ENCODE data around the gene PCED1A.

PCED1A gene

DNA sequence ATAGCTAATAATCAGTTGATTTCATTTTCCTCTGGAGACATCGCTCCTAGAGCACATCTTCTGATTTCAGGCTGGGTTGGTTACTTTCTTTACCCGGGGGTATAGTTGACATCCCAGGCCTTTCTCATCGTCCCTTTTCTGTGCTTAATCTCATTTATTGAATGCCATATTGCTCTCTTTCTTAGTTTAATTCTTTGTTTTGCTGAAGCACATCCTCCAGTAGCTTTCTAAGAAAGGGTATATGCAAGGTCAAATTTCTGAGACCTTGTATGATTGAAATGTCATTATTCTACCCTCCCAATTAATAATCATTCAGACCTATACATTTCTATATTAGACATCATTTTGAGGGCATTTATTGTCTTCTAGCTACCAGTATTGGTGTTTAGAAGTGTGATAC is 28.3 kb downstream of the PCED1A start:
- Mint-ChIP-seq H3K9me3 (peaks cover 35% of the 10 kb centered on the region), H3K27ac (no peak overlapping the region), H3K36me3 (ENCODE audit: low read depth) (peaks cover 14% of the 10 kb centered on the region), H3K27me3 (ENCODE audit: low read depth) (peaks cover 32% of the 10 kb centered on the region), H3K4me3 (no peak overlapping the region), H3K4me1 (peaks cover 31% of the 10 kb centered on the region)
- TF ChIP-seq CTCF (IDR thresholded peaks at IDR 0.05; ENCODE audit: unreplicated experiment in 3 of 3), result no peak

DNA sequence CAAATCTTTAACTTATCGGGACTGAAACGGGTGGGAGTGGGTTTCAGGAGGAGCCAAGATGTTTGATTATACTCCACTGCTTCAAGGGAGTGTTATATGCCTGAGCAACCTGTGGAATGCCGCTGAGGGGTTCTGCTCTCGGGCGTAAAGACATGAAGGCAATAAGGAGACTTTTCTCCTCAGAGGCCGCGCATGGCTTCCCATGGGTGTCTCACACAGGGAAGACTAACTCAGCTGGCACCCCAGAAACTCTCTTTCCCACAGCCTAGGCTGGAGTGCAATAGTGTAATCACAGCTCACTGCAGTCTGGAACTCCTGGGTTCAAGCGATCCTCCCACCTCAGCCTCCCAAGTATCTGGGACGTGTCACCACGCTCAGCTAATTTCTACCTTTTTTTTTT is 30.8 kb downstream of the PCED1A start:
- peaks cover 47% of the 10 kb centered on the region for H3K27me3 Mint-ChIP-seq (ENCODE audit: low read depth)
- no peak for TF ChIP-seq CTCF (IDR thresholded peaks at IDR 0.05; ENCODE audit: unreplicated experiment in 3 of 3)
- H3K4me1 Mint-ChIP-seq, result peaks cover 29% of the 10 kb centered on the region
- H3K4me3 Mint-ChIP-seq, result no peak overlapping the region
- H3K27ac Mint-ChIP-seq, result peak overlapping the region in 1 of 3 experiments; percentile 58
- peaks cover 35% of the 10 kb centered on the region for H3K9me3 Mint-ChIP-seq
- H3K36me3 Mint-ChIP-seq (ENCODE audit: low read depth), result peaks cover 14% of the 10 kb centered on the region

DNA sequence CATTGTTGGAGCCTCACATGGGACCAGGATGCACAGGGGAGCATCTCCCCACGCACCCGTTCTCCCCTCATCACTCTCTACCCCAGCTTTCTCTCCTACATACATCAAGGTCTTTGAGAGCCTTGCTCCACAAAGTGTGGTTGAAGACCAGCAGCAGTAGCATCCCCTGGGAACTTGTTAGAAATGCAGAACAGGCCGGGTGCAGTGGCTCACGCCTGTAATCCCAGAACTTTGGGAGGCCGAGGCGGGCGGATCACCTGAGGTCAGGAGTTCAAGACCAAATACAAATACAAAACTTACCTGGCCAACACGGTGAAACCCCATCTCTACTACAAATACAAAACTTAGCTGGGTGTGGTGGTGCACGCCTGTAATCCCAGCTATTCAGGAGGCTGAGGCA is 32.5 kb downstream of the PCED1A start:
- H3K27ac Mint-ChIP-seq, result peak overlapping the region; percentile 35 to 87 (median 47)
- peaks cover 50% of the 10 kb centered on the region for H3K27me3 Mint-ChIP-seq (ENCODE audit: low read depth)
- H3K4me1 Mint-ChIP-seq, result peaks cover 14% of the 10 kb centered on the region
- peak overlapping the region in 1 of 3 experiments; percentile 46 for H3K4me3 Mint-ChIP-seq
- H3K9me3 Mint-ChIP-seq, result peaks cover 22% of the 10 kb centered on the region
- H3K36me3 Mint-ChIP-seq (ENCODE audit: low read depth), result peaks cover 14% of the 10 kb centered on the region

- Mint-ChIP-seq H3K36me3 (ENCODE audit: low read depth) (peaks cover 7% of the 10 kb centered on the region), H3K9me3 (peaks cover 16% of the 10 kb centered on the region), H3K27me3 (ENCODE audit: low read depth) (peaks cover 56% of the 10 kb centered on the region), H3K4me3 (peak overlapping the region in 1 of 3 experiments; percentile 11), H3K4me1 (peaks cover 14% of the 10 kb centered on the region), H3K27ac (peak overlapping the region in 2 of 3 experiments; percentile 35 to 87)
- no peak for TF ChIP-seq CTCF (IDR thresholded peaks at IDR 0.05; ENCODE audit: unreplicated experiment in 3 of 3)
These were observed 33.4 kb downstream of the PCED1A start for GRCh38 chr20:2807019-2807418.

- peak overlapping the region; percentile 0 to 9 (median 8) for H3K4me3 Mint-ChIP-seq
- peaks cover 10% of the 10 kb centered on the region for H3K9me3 Mint-ChIP-seq
- peaks cover 17% of the 10 kb centered on the region for H3K4me1 Mint-ChIP-seq
- H3K36me3 Mint-ChIP-seq (ENCODE audit: low read depth), result peaks cover 5% of the 10 kb centered on the region
- H3K27ac Mint-ChIP-seq, result peak overlapping the region; percentile 69 to 95 (median 77)
- TF ChIP-seq CTCF (IDR thresholded peaks at IDR 0.05; ENCODE audit: unreplicated experiment in 3 of 3), result no peak
- peaks cover 61% of the 10 kb centered on the region for H3K27me3 Mint-ChIP-seq (ENCODE audit: low read depth)
These were observed 34.1 kb downstream of the PCED1A start for GRCh38 chr20:2806351-2806701.

DNA sequence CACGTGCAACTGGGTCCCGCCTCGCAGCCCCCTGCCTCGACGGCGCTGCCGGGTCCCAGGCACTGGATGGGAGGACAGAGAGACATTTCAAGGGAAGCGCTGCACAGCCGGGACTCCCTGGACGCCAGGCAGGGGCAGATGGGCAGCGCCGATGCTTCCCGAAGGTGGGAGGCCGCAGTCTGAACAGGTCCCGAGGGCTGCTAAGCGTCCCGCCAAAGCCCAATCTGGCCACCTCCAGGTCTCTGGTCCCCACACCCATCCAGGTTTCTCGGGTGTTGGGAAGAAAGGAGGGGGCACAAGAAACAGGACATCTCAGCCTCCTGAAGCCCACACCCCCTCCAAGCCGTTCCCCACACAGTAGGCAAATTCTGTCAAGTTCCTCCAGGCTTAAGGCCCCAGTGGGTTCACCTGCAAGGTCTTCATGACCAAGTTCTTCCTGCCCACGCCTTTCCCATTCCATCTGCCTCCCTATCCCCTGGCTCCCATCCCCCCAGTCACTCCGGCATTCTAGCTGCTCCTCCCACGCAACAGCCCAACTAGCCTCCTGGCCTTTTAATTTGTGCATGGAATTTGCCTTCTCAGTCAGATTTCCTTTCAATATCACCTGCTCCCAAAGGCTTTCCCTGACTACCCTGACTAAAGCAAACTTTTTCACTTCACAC is 34.6 kb downstream of the PCED1A start:
- peak overlapping the region; percentile 69 to 95 (median 77) for H3K27ac Mint-ChIP-seq
- no peak for TF ChIP-seq CTCF (IDR thresholded peaks at IDR 0.05; ENCODE audit: unreplicated experiment in 3 of 3)
- peaks cover 62% of the 10 kb centered on the region for H3K27me3 Mint-ChIP-seq (ENCODE audit: low read depth)
- peaks cover under 1% of the 10 kb centered on the region for H3K36me3 Mint-ChIP-seq (ENCODE audit: low read depth)
- peak overlapping the region; percentile 0 to 9 (median 8) for H3K4me3 Mint-ChIP-seq
- H3K4me1 Mint-ChIP-seq, result peaks cover 22% of the 10 kb centered on the region
- H3K9me3 Mint-ChIP-seq, result peaks cover 5% of the 10 kb centered on the region
